ENCODE results near the gene CHST2.

- TF ChIP-seq, protein P1, sequence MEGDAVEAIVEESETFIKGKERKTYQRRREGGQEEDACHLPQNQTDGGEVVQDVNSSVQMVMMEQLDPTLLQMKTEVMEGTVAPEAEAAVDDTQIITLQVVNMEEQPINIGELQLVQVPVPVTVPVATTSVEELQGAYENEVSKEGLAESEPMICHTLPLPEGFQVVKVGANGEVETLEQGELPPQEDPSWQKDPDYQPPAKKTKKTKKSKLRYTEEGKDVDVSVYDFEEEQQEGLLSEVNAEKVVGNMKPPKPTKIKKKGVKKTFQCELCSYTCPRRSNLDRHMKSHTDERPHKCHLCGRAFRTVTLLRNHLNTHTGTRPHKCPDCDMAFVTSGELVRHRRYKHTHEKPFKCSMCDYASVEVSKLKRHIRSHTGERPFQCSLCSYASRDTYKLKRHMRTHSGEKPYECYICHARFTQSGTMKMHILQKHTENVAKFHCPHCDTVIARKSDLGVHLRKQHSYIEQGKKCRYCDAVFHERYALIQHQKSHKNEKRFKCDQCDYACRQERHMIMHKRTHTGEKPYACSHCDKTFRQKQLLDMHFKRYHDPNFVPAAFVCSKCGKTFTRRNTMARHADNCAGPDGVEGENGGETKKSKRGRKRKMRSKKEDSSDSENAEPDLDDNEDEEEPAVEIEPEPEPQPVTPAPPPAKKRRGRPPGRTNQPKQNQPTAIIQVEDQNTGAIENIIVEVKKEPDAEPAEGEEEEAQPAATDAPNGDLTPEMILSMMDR (IDR thresholded peaks at IDR 0.05; ENCODE audit: borderline replicate concordance, extremely low read depth, low read length, poor library complexity, severe bottlenecking), result no peak
- TF ChIP-seq EZH2 (IDR thresholded peaks at IDR 0.05; ENCODE audit: borderline replicate concordance, low read depth, low read length, severe bottlenecking), result no peak
Measured at GRCh38 chr3:143168855-143169192, 49.3 kb downstream of the CHST2 start.

Data from DND-41 (cell line).